ENCODE measurements around the gene TCF15.

Gene TCF15, protein sequence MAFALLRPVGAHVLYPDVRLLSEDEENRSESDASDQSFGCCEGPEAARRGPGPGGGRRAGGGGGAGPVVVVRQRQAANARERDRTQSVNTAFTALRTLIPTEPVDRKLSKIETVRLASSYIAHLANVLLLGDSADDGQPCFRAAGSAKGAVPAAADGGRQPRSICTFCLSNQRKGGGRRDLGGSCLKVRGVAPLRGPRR

DNA sequence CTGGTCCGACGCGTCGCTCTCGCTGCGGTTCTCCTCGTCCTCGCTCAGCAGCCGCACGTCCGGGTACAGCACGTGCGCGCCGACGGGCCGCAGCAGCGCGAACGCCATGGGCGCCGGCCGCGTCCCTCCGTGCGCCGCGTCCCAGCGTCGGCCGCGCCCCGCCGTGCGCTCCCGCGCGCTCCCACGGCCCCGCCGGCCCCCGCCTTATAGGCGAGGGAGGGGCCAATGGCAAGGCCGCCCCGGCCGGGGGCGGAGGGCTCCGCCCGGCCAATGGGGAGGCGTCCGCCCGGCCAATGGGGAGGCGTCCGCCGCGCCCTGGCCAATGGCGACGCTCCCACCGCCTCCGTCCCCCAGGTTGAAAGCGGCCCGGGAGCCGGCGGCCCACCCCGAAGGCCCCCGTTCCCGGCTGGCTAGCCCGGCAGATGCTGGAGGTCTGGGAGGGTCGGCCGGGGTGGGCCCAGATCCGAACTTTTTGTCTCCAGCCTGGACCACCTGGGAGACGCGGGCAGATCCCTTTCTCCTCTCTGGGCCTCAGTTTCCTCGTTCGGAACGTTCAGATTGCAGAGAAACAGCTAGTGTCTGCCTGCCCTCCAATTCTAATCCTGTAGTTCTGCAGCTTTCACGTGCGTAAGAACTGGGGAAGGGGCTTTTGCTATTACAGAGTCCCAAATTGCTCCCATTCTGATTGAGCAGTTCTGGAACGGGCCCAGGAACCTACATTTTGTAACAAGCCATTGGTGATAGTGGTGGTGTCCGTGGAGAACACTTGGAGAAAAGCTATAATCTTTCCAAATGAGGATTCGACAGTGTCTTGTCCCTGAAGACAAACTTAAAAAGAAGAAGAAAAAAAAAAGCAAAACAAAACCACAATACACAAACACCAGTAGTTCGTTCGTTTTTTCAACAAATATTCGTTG, at the start of gene TCF15:
TSS of gene TCF15 (minus strand) at position 180 of the 917 bp plus-strand sequence. CDS start at position 108, 72 bp downstream.
- peak; percentile 89 for DNase-seq

DNA sequence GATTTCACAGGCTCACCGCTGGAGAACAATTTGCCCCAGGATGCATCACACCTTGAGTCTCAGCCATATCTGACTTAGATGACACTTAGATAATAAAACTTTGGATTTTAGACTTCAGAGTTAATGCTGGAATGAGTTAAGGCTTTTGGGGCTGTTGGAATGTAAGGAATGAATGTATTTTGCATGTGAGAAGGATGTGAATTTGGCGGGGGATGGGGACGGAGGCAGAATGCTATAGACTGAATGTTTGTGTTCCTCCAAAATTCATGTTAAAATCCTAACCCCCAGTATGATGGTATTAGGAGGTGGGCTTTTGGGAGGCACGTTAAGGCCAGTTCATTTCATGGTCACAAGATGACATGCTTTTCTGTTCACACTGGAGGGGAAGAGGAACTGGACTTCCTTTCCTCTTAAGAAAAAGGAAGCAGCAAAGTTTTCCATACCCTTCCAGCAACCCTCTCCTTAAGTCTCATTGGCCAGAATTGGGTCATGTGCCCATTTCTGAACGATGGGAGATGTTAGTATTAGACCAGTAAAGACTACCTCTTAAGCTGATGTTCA, 48.7 kb upstream of the TCF15 start:
- no peak for DNase-seq

DNA sequence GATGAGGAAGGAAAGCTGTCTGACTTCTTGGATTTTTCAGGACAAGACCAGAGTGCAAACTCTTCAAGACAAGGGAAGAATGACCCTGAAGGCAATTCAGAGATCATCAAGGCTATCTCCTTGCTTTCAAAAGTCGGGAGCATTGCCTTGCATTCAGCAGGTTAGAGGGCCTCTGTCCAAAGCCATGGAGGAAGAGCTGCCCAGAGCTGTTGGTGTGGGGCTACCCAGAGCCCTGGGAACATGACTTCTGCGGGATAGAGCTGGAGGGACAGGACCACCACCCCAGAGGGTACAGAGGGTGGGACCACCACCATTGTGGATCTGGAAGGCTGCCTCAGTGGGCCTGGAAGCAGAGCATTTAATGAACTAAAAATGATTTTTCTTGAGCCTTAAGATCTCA, 48.1 kb upstream of the TCF15 start:
- DNase-seq = no peak

DNA sequence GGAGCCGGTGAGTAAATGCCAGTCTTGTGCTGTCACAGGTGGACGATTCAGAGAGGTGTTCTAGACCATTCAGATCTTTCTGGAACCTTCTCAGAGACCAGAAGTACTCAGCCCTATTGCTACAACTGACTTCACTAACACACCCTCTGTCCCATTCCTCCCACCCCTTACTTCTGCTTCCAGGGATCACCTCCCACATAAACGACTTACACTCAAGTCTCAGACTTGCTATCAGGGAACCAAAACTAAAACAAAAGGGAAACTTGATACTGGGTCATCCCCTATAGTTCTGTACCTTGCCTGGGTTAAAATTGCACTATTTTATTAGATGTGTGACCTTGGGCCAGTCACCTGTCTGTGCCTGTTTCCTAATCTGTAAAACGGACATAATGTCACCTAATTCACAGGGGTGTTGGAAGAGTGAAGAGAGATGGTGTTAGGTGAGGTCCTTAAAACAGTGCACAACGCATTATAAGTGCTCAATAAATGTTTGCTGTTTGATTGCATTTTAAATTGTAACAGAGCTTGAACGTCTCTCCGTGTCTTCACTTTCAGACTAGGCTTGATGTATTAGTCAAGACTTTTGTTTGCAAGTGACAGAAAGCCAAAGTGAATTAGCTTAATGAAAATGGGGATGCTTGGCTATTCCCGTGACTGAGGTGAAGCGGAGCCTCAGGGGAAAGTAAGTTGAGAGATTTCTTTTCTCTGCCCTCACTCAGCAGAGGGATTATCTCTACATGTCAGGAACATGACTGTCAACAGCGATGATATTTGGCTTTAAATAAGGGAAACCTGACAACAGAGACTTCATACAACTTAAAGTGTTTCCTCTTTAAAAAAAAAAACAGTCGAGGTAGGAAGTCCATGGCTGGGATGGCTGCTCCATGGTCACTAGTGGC, 45.9 kb upstream of the TCF15 start:
- DNase-seq = no peak

DNA sequence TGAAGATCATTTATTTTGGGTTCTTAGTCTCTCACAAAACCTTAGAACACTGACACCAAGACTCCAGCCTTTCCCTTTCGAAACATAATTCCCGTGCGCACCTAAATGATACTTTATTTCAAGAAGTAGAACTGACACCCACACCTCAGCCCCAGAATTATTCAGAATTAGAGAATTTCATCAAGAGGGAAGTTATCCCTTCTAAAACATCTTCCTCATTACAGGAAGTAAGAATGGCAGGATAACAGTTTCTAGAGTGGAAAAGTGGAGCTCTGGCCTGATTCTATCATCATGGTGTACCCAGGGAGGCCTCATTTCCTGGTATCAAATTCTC, 44.3 kb upstream of the TCF15 start:
- no peak for DNase-seq

DNA sequence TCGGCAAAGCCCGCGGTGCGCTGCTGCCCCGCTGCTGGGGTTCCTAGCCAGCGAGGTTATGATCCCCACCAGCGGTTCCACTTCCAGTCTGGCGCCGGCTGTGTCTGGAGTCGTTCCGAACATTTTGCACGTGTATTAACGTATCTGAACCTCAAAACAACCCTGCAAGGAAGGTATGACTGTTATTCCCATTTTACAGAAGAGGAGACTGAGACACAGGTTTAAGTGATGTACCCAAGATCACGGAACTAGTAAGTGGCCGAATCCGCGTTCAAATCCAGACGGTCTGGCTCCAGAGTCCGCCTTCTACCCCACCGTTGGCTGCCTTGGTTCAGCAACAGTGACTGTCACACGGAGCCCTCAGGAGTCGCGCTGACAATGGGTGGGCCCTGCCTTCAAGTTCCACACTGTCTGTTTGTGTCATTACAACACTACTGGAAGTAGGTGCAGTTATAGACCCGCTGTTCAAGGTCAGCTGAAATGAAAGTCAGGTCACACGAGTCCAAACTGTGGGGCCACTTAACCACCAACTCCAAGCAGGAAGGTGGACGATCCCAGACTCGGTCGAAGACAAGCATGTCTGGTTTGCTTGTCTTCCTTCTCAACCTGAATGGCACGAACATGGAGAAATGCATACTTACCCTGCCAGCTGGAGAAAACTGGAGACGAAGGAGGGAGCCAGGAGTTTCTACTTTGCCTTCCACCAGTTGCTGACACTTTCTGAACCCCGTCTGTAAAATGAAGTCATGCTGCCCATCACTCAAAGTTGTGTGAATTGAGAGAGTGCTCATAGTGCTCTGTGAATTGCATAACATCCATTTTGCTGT, 43.7 kb upstream of the TCF15 start:
- DNase-seq = no peak

DNA sequence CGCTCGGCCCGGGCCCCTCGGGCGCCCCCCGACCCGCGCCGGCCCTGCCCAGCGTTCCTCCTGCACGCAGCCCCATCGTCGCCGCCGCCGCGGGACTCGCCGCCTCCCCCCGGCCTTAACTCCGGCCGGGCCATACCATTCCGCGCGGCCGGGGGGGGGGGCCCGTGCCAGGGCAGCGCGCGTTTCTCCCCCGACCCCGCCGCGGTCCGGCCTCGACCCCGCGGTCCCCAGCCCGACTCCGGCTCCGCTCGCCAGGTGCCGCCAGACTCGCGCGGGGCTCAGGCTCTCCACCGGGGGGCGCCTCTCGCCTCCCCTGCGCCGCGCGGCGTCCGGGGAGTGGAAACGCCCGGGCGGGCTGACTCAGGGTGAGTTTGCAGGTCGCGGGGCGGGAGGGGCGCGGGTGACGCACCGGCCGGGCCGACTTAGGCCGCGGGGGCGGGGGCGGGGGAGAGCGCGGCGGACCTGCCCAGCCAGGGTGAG, 43.0 kb upstream of the TCF15 start, which contains the start of gene SRXN1:
TSS of gene SRXN1 (minus strand) at position 91 of the 480 bp plus-strand sequence. CDS start at position 76, 15 bp downstream.
- peak; percentile 96 for DNase-seq

DNA sequence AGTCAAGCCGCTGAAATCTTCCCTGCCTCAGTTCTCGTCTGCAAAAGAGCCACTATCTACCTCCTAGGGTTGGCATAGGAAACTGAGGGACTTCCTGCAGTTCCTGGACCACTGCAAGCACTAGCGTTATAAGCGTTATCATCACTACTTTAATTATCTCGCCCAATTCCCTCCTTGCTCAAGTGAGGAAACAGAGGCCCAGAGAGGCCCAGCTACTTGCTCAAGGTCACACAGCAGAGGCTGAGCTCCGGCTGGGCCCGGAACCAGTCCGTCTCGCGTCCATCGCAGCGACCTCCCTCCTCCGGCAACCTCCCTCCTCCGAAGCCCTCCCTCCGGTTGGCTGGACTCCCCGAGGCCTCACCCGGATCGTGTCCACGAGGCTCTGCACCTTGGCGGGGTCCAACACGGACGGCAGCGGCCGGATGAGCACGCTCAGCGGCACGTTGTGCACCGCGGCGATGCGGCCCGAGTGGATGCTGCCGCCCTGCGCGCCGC, 42.6 kb upstream of the TCF15 start:
- DNase-seq = peak; percentile 53

DNA sequence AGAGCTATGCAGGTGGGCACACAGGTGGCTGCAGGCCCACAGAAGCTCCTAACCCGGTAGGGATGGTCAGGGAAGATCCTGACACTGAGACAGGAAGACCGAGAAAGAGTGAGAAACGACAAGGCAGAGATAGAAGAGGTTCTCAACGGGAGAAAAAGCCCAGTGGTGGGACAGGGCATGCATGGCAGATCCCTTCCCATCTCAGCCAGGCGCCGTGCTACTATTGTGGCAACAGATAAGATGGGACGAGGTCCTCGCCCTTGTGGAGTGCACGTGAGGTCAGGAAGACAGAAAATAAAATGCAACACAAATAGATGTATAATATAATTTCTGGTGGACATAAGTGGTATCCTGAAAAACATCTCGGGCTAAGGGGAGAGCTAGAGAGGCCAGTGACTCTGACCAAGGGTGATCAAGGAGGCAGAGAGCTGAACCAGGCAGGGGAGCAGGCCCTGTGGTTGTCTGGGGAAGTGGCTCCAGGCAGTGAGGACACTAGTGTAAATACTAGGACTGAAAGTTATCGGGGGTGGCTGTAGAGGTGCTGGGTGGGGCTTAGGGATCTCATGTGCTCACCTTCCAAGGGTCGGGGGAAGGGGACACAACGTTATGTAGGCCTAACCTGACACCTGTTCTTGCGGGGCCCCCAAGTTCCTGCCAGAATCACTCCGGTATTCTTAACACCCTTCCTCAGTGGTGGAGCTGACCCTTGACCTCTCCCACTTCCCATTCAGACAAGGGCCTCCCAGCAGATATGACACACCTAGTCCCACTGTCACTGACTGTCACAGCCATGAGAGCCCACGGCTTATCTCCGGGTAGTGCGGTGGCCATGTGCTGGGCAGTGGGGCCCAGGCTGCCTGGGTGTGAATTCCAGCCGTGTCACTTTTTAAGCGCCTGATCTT, 41.9 kb upstream of the TCF15 start:
- DNase-seq = peak; percentile 75

DNA sequence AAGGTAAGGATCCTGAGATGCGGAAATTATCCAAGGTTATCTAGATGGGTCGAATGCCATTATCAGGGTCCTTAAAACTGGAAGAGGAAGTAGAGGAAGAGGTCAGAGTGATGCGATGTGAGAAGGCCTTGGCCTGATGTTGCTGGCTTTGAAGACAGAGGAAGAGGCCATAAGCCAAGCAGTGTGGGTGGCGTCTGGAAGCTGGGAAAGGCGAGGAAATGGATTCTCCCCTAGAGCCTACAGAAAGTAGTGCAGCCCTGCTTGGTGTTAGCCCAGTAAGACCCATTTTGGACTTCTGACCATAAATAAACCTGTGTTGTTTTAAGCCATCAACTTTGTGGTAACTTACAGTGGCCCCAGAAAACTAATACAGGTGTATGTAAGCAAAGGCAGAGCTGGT, 40.8 kb upstream of the TCF15 start:
- DNase-seq = no peak

DNA sequence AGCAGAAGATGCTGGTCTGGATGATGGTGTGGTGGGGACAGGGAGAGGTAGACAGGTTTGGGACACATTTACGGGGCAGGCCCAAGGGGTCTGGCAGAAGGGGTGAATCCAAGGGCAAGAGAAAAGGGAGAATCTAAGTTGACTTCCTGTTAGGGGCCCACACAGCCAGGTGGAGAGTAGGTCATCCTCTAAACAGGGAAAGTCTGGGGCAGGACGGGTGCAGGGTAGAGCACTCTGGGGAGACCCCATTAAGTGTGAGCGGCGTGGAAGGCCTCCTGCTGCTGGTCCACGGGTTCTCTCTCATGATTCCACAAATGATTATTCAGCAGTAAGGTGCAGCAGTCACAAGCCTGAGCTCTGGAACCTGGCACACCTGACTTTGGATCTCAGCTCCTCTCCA, 40.2 kb upstream of the TCF15 start:
- no peak for DNase-seq

DNA sequence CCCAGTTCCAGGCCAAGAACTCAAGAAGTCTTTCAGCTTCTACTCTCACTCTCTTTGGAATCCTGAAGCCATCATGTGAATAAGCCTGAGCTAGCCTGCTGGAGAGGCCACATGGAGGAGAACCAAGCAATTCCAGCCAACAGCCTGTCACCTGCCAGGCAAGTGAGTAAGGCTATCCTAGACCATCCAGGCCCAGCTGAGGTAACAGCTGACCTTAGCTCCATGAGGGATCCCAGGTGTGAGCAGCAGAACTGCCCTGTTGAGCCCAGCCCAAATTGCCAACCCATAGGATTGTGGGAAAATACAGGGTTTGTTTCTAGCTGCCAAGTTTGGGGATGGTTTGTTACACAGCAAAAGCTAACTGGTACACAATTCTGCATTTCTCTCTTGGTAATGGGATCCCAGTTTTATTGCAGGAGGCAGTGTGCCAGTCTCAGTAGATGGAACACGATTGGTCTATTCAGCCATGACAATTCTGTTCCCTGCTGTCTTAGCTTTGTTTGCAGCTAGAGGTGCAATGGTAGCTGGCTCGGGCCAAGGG, 37.4 kb upstream of the TCF15 start:
- no peak for DNase-seq

DNA sequence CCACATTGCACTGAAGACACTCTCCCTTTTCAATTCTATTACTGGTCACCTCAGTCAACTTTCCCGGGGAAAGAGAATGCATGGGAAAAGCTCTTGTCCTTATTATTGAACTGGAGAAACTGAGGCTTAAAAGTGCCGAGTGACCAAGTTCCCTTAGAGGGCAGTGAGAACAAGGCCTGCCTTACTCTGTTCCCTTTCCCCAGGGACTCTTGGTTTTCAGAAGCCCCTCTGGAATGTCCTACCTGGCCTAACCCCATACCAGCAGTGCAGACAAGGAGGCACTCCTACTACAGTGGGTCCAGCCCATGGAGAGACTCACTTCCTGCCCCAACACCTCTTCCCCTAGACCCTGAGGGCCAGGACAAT, 36.7 kb upstream of the TCF15 start:
- no peak for DNase-seq

DNA sequence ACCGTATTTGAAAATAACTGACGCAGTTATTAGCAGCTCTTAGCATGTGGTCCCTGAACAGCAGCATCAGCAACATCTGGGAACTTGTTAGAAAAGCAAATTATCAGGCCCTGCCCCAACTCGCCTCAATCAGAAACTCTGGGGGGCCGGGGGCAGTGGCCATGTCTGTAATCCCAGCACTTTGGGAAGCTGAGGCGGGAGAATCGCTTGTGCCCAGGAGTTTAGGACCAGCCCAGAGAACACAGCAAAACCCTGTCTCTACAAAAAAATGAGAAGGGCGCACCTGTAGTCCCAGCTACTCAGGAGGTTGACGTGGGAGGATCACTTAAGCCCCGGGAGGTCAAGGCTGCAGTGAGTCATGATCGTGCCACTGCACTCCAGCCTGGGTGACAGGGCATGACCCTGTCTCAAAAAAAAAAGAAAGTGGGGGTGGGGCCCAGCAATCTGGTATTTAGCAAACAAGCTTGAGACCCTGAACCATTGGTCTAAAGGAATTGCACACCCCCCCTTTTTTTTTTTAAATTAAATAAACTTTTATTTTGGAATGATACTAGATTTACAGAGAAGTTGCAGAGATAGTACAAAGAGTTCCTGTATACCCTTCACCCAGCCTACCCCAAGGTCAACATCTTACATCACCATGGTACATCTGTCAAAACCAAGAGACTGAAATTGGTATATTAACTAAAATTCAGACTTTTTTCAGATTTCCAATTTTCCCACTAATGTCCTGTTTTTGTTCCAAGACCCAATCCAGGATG, 36.2 kb upstream of the TCF15 start:
- DNase-seq = no peak

DNA sequence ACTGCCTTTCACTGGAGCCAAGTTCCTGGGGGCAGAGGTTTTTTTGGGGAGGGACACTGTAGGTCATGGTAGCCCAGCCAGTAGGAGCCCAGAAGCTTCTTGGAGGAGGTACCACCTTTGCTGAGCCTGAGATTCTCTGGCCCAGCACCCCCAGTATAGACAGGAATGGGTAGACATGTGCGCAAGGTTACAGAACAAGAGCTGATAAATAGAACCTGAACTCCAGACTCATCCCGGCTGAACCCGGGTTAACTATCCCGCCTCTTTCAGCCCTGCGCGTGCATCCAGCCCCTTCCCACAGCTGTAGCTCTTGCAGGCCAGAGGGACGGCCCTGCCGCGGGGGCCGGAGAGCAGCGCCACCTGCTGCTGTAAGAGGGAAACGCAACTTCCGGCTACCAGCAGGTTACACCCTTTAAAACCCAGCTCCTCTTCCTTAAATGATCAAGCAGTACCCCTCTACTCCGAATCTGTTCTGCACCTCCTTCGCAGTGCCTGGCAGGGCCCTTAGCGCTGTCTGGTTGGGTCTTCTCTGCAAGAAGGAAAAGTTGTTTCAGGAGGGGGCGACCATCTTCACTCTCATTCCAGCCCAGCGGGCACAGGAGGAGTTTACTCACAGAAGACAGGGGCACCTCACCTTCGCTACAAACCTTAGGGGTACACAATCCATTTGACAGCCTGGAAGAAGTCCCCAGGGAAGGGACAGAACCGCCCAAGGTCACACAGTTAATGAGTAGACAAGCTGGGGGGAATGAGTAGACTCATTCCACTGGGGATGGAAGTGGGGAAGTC, 35.4 kb upstream of the TCF15 start:
- peak; percentile 88 for DNase-seq

DNA sequence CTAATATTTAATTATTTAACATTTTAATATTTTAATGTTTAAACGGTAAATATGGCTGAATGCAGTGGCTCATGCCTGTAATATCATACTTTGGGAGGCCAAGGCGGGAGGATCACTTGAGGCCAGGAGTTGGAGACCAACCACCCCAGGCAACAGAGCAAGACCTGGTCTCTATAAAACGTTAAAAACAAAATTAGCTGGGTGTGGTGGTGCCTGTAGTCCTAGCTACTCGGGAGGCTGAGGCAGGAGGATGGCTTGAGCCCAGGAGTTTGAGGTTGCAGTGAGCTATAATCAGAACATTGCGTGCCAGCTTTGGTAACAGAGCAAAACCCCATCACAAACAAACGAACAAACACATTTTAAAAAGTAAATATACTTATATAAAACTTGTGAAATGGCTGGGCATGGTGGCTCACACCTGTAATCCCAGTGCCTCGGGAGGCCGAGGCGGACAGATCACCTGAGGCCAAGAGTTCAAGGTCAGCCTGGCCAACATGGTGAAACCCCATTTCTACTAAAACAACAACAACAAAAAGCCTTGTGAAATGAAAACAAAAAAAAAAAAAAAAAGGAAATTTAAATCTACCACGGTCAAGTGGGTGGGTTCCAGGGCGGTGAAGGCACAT, 34.7 kb upstream of the TCF15 start:
- no peak for DNase-seq

DNA sequence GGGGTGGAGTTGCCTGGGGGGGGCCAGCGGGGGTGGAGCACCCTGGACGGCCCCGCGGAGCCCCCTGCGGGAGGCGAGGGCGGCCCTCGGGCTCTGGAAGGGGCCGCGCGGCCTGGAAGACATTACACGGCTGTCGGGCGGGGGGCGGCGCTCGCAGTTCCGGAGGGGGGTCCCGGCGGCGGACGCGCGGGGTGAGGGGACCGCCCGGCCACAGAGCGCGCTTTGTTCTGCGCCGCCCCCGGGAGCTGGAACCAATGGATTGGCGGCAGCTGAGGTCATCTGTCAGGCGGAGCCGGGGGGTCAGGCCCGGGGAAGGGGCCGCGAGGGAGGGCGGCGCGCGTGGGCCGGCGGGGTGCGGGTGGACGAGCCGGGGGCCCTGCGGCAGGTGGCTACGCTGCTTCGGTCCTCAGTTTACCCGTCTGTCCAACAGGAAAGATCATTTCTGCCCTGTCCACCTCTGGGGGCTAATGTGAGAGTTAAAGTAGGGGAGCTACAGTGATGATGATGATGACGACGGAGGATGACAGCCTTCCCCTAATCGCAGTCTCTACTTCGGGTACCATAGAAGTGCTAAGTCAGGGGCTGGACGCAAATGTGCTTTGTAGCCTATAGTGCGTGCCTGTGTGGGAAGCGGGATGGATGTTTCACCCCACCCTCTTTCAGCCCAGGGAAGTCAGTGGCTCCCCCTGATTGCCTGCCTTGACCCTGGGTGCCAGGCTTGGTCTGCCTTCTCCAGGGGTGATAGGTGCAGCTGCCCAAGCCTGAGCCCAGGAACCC, 32.5 kb upstream of the TCF15 start:
- peak; percentile 37 for DNase-seq
